ENCODE results near the gene CCDC90B.
"Not testable (repeated sequence)": the region's sequence is repeated elsewhere in the genome, so short reads cannot be mapped to it uniquely, and the experiment has no call there.

CCDC90B gene

DNA sequence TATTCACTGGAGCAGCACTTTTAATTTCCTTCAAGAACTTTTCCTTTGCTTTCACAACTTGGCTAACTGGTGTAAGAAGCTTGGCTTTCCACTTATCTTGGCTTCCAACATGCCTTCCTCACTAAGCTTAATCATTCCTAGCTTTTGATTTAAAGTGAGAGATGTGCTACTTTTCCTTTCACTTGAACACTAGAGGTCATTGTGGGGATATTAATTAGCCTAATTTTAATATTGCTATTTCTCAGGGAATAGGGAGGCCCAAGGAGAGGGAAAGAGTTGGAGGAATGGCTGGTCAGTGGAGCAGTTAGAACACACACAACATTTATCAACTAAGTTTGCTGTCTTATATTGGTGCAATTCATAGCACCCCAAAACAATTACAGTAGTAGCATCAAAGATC lies 24.6 kb upstream of the CCDC90B start:
- H3K4me3 ChIP-seq (ENCODE audit: low read length) = no peak overlapping the region
- no peak overlapping the region for H3K9ac ChIP-seq (ENCODE audit: low read length)
- H3K9me3 ChIP-seq (ENCODE audit: control insufficient read depth, low read length) = no peaks in the 10 kb centered on the region
- H3K4me1 ChIP-seq (ENCODE audit: control insufficient read depth, insufficient read depth, low read length) = no peaks in the 10 kb centered on the region
- no peaks in the 10 kb centered on the region for H3K36me3 ChIP-seq (ENCODE audit: control insufficient read depth, insufficient read depth, low read length)
- no peaks in the 10 kb centered on the region for H3K27me3 ChIP-seq (ENCODE audit: control insufficient read depth, insufficient read depth, low read length)

DNA sequence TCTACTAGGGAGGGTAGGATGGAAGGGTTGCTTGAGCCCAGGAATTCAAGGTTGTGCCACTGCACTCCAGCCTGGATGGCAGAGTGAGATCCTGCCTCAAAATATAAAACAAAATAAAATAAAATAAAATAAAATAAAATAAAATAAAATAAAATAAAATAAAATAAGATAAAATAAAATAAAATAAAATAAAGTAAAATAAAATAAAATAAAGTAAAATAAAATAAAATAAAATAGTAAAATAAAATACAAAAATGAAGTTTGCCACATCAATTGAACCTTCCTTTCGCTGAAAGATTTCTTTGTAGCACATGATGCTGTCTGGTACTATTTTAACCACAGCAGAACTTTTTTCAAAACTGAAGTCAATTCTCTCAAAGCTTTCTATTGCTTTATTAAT lies 22.4 kb upstream of the CCDC90B start:
- not testable (repeated sequence) for H3K36me3 ChIP-seq (ENCODE audit: control insufficient read depth, insufficient read depth, low read length); H3K27me3 ChIP-seq (ENCODE audit: control insufficient read depth, insufficient read depth, low read length); H3K4me3 ChIP-seq (ENCODE audit: low read length); H3K9me3 ChIP-seq (ENCODE audit: control insufficient read depth, low read length); H3K9ac ChIP-seq (ENCODE audit: low read length); H3K4me1 ChIP-seq (ENCODE audit: control insufficient read depth, insufficient read depth, low read length)

GRCh38 chr11:83306200-83307080 lies 20.3 kb upstream of the CCDC90B start:
- H3K4me1 ChIP-seq (ENCODE audit: control insufficient read depth, insufficient read depth, low read length) = no peaks in the 10 kb centered on the region
- H3K9me3 ChIP-seq (ENCODE audit: control insufficient read depth, low read length) = no peaks in the 10 kb centered on the region
- H3K4me3 ChIP-seq (ENCODE audit: low read length) = no peak overlapping the region
- H3K9ac ChIP-seq (ENCODE audit: low read length) = no peak overlapping the region
- H3K36me3 ChIP-seq (ENCODE audit: control insufficient read depth, insufficient read depth, low read length) = no peaks in the 10 kb centered on the region
- H3K27me3 ChIP-seq (ENCODE audit: control insufficient read depth, insufficient read depth, low read length) = no peaks in the 10 kb centered on the region

GRCh38 chr11:83303316-83303715 lies 17.1 kb upstream of the CCDC90B start:
- no peaks in the 10 kb centered on the region for H3K27me3 ChIP-seq (ENCODE audit: control insufficient read depth, insufficient read depth, low read length)

GRCh38 chr11:83302151-83302550 lies 16.0 kb upstream of the CCDC90B start:
- Histone ChIP-seq H3K4me3 (ENCODE audit: low read length) (no peak overlapping the region), H3K36me3 (ENCODE audit: control insufficient read depth, insufficient read depth, low read length) (no peaks in the 10 kb centered on the region), H3K9me3 (ENCODE audit: control insufficient read depth, low read length) (no peaks in the 10 kb centered on the region), H3K4me1 (ENCODE audit: control insufficient read depth, insufficient read depth, low read length) (no peaks in the 10 kb centered on the region), H3K27me3 (ENCODE audit: control insufficient read depth, insufficient read depth, low read length) (no peaks in the 10 kb centered on the region), H3K9ac (ENCODE audit: low read length) (no peak overlapping the region)

More at GRCh38 chr11:83303316-83303715, 17.1 kb upstream of the CCDC90B start:
- Histone ChIP-seq H3K36me3 (ENCODE audit: control insufficient read depth, insufficient read depth, low read length) (no peaks in the 10 kb centered on the region), H3K4me3 (ENCODE audit: low read length) (no peak overlapping the region), H3K9ac (ENCODE audit: low read length) (no peak overlapping the region), H3K9me3 (ENCODE audit: control insufficient read depth, low read length) (no peaks in the 10 kb centered on the region), H3K4me1 (ENCODE audit: control insufficient read depth, insufficient read depth, low read length) (no peaks in the 10 kb centered on the region)

DNA sequence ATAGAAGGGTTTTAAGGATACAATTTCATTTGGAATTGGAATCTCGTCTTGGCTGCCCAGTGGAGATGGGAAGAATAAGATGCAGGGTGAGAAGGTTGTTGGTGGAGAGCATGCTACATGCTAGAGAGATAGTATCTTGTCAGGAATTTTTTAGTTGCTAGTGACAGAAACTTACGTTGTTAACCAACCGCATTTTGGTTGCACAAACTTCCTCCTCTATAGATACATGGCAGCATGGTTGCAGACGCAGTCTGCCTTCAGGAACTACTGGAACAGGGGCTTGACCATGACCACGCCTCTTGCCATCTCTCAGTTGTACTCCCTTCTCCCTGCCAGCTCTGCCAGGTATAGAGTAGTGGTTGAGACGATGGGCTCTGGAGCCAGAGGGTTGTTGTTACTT lies 13.5 kb upstream of the CCDC90B start:
- no peaks in the 10 kb centered on the region for H3K27me3 ChIP-seq (ENCODE audit: control insufficient read depth, insufficient read depth, low read length)
- H3K36me3 ChIP-seq (ENCODE audit: control insufficient read depth, insufficient read depth, low read length) = no peaks in the 10 kb centered on the region
- no peaks in the 10 kb centered on the region for H3K9me3 ChIP-seq (ENCODE audit: control insufficient read depth, low read length)
- H3K4me3 ChIP-seq (ENCODE audit: low read length) = no peak overlapping the region
- H3K4me1 ChIP-seq (ENCODE audit: control insufficient read depth, insufficient read depth, low read length) = no peaks in the 10 kb centered on the region
- H3K9ac ChIP-seq (ENCODE audit: low read length) = no peak overlapping the region

DNA sequence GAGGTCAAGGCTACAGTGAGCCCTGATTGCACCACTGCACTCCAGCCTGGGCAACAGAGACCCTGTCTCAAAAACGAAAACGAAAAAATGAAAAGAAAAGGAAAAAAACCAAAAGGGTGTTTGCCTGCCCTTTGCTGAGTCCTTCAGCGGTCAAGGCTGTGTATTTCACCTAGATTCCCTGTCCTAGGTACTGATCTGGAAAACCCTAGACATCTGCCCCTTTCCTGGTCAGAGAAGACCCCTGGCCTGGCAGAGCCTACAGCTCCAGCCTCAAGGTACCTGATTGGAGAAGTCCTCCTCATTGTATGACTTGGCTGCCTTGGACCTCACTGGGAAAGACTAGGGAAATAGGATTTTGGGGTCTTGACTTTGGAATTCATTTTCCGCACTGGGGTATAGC lies 8.0 kb upstream of the CCDC90B start:
- H3K4me1 ChIP-seq (ENCODE audit: control insufficient read depth, insufficient read depth, low read length) = no peaks in the 10 kb centered on the region
- no peaks in the 10 kb centered on the region for H3K9me3 ChIP-seq (ENCODE audit: control insufficient read depth, low read length)
- no peak overlapping the region for H3K4me3 ChIP-seq (ENCODE audit: low read length)
- no peaks in the 10 kb centered on the region for H3K36me3 ChIP-seq (ENCODE audit: control insufficient read depth, insufficient read depth, low read length)
- no peaks in the 10 kb centered on the region for H3K27me3 ChIP-seq (ENCODE audit: control insufficient read depth, insufficient read depth, low read length)
- H3K9ac ChIP-seq (ENCODE audit: low read length) = no peak overlapping the region

- Histone ChIP-seq H3K27me3 (ENCODE audit: control insufficient read depth, insufficient read depth, low read length) (no peaks in the 10 kb centered on the region), H3K36me3 (ENCODE audit: control insufficient read depth, insufficient read depth, low read length) (no peaks in the 10 kb centered on the region), H3K9ac (ENCODE audit: low read length) (no peak overlapping the region), H3K4me1 (ENCODE audit: control insufficient read depth, insufficient read depth, low read length) (no peaks in the 10 kb centered on the region), H3K9me3 (ENCODE audit: control insufficient read depth, low read length) (no peaks in the 10 kb centered on the region), H3K4me3 (ENCODE audit: low read length) (no peak overlapping the region)
Measured at GRCh38 chr11:83293457-83293774, 7.2 kb upstream of the CCDC90B start.

DNA sequence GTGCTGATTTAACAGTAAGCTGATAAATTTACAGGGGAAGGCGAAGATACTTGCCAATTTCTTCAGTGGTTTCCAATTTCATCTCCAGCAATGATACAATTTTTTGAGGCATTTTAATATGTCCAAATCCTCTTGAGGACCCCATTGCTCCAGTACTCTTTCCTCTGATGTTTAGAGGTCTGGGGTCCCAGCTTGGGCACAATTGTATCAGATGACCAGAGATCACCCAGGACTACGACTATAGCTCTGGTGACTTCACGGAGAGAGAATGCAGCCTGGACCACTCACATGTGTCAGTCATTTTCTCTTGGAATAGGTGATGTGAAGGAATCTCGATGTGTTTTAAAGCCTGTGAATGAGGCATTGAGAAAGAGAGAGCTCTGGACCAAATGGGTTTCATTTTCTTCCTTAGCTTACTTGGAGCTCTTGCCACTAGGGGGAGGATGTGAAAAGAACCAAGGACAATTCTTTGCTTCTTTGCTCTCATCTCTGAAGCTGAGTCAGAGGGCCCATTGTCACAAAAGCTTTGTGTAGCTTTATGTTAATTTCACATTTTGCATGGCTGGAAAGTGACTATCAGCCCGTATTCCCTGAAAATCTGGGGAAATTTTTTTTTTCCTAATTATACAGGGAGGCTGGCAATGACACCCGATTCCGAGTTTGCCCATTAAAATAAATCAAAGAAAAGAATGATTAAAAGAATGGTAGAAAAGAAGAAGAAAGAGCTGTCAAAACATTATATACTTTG lies 6.7 kb upstream of the CCDC90B start:
- Histone ChIP-seq H3K9ac (ENCODE audit: low read length) (no peak overlapping the region), H3K4me1 (ENCODE audit: control insufficient read depth, insufficient read depth, low read length) (no peaks in the 10 kb centered on the region), H3K27me3 (ENCODE audit: control insufficient read depth, insufficient read depth, low read length) (no peaks in the 10 kb centered on the region), H3K4me3 (ENCODE audit: low read length) (no peak overlapping the region), H3K36me3 (ENCODE audit: control insufficient read depth, insufficient read depth, low read length) (no peaks in the 10 kb centered on the region), H3K9me3 (ENCODE audit: control insufficient read depth, low read length) (no peaks in the 10 kb centered on the region)

GRCh38 chr11:83287631-83288030 lies 1.5 kb upstream of the CCDC90B start:
- Histone ChIP-seq H3K4me1 (ENCODE audit: control insufficient read depth, insufficient read depth, low read length) (no peaks in the 10 kb centered on the region), H3K9ac (ENCODE audit: low read length) (no peak overlapping the region)

GRCh38 chr11:83285151-83285770 lies 906 bp downstream of the CCDC90B start:
- H3K36me3 ChIP-seq (ENCODE audit: control insufficient read depth, insufficient read depth, low read length) = no peaks in the 10 kb centered on the region
- H3K9ac ChIP-seq (ENCODE audit: low read length) = peak overlapping the region; percentile 95
- peak overlapping the region; percentile 96 for H3K4me3 ChIP-seq (ENCODE audit: low read length)
- no peaks in the 10 kb centered on the region for H3K4me1 ChIP-seq (ENCODE audit: control insufficient read depth, insufficient read depth, low read length)
- H3K9me3 ChIP-seq (ENCODE audit: control insufficient read depth, low read length) = no peaks in the 10 kb centered on the region
- H3K27me3 ChIP-seq (ENCODE audit: control insufficient read depth, insufficient read depth, low read length) = no peaks in the 10 kb centered on the region

More at GRCh38 chr11:83287631-83288030, 1.5 kb upstream of the CCDC90B start:
- Histone ChIP-seq H3K36me3 (ENCODE audit: control insufficient read depth, insufficient read depth, low read length) (no peaks in the 10 kb centered on the region), H3K9me3 (ENCODE audit: control insufficient read depth, low read length) (no peaks in the 10 kb centered on the region), H3K27me3 (ENCODE audit: control insufficient read depth, insufficient read depth, low read length) (no peaks in the 10 kb centered on the region), H3K4me3 (ENCODE audit: low read length) (no peak overlapping the region)

- Histone ChIP-seq H3K4me3 (ENCODE audit: low read length) (peak overlapping the region; percentile 96), H3K36me3 (ENCODE audit: control insufficient read depth, insufficient read depth, low read length) (no peaks in the 10 kb centered on the region), H3K9ac (ENCODE audit: low read length) (peak overlapping the region; percentile 95), H3K4me1 (ENCODE audit: control insufficient read depth, insufficient read depth, low read length) (no peaks in the 10 kb centered on the region), H3K9me3 (ENCODE audit: control insufficient read depth, low read length) (no peaks in the 10 kb centered on the region), H3K27me3 (ENCODE audit: control insufficient read depth, insufficient read depth, low read length) (no peaks in the 10 kb centered on the region)
Measured at GRCh38 chr11:83284501-83285150, 1.5 kb downstream of the CCDC90B start.

All from mucosa of stomach (tissue), 1 donor.